Suprapubic skin (tissue), 4 donors: ENCODE measurements around the gene MAP6. TPM values are rescaled to one million over a fixed set of nuclear protein-coding genes. Genes with fewer than 3 reads are reported as not detected.

Experiments used
- DNase-seq, 2 donors: peaks; one replicate each; pipeline ENCODE4 v3.0.0-alpha.2; 2019; ENCODE audit warnings: low spot score in 2 of 2
- H3K27ac ChIP-seq: fragments of 200-600 bp; sonication (generic); one replicate; pipeline ENCODE4 v1.5.1; 2019
- H3K27me3 ChIP-seq: fragments of 200-600 bp; sonication (generic); one replicate; pipeline ENCODE4 v1.5.1; 2019
- H3K36me3 ChIP-seq: fragments of 200-600 bp; sonication (generic); one replicate; pipeline ENCODE4 v1.5.1; 2019
- H3K4me1 ChIP-seq: fragments of 200-600 bp; sonication (generic); one replicate; pipeline ENCODE4 v1.5.1; 2019
- H3K4me3 ChIP-seq: fragments of 200-600 bp; sonication (generic); one replicate; pipeline ENCODE4 v1.5.1; 2019; ENCODE audit warnings: mild to moderate bottlenecking
- H3K9me3 ChIP-seq: fragments of 200-600 bp; sonication (generic); one replicate; pipeline ENCODE4 v1.5.1; 2019
- EP300 ChIP-seq: sonication (generic); formaldehyde crosslinking; IDR thresholded peaks from one replicate; pipeline ENCODE4 v1.6.1; 2017; ENCODE audit warnings: antibody characterized with exemption
- POLR2A ChIP-seq, 2 donors: fragments of 450-650 bp; IDR thresholded peaks; one replicate each; pipeline ENCODE4 v1.6.1; 2017; ENCODE audit warnings: antibody characterized with exemption in 2 of 2, mild to moderate bottlenecking in 2 of 2, moderate library complexity in 2 of 2
- POLR2AphosphoS5 ChIP-seq, 3 donors: sonication (generic); formaldehyde crosslinking; IDR thresholded peaks; one replicate each; pipeline ENCODE4 v1.6.1; 2017; ENCODE audit warnings: antibody characterized with exemption in 3 of 3
- WGBS: methylation state at CpG from one replicate; pipeline ENCODE4 v1.1.5; 2018; 5-methylcytosine and 5-hydroxymethylcytosine counted together
- total RNA-seq, 4 donors: library from RNA; depleted of rRNA; stranded (reverse); fragments of >200 nt; gene quantifications; one replicate each; pipeline ENCODE4 v1.1.0, GENCODE V29; 2016
- TF ChIP-seq, protein P1 (sequence below), 2 donors: fragments of 200-600 bp in 1 of 2; fragments of 450-650 bp in 1 of 2; sonication (generic) in 1 of 2; IDR thresholded peaks; one replicate each; pipeline ENCODE4 v1.5.1; 2016 to 2019; ENCODE audit warnings: antibody characterized with exemption in 2 of 2, mild to moderate bottlenecking in 1 of 2, moderate library complexity in 1 of 2

Gene MAP6
- total RNA-seq, 4 donors from 2014 or later: 2.7 to 11.0 (median 4.6) TPM

DNA sequence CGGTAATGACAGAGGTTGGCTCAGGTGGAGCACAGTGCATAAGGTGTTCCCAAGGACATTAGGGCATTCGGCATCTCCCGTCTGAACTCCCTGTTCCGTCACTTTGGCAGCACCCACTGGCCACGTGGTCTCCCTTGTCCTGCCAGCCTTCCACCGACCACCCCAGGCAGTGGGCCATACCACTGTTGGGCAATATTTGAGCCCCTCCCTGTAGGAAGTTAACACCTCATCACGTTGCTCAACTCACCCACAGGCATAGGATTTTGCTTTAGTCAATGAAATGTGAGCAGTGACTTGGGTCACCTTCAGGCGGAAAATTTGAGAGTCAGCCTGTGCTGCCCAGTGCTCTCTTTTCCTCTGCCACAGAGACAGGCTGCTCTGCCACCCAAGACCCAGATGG, 62.7 kb downstream of the MAP6 start:
- no peaks in the 10 kb centered on the region for H3K9me3 ChIP-seq
- no peaks in the 10 kb centered on the region for H3K27me3 ChIP-seq
- TF ChIP-seq, protein P1, sequence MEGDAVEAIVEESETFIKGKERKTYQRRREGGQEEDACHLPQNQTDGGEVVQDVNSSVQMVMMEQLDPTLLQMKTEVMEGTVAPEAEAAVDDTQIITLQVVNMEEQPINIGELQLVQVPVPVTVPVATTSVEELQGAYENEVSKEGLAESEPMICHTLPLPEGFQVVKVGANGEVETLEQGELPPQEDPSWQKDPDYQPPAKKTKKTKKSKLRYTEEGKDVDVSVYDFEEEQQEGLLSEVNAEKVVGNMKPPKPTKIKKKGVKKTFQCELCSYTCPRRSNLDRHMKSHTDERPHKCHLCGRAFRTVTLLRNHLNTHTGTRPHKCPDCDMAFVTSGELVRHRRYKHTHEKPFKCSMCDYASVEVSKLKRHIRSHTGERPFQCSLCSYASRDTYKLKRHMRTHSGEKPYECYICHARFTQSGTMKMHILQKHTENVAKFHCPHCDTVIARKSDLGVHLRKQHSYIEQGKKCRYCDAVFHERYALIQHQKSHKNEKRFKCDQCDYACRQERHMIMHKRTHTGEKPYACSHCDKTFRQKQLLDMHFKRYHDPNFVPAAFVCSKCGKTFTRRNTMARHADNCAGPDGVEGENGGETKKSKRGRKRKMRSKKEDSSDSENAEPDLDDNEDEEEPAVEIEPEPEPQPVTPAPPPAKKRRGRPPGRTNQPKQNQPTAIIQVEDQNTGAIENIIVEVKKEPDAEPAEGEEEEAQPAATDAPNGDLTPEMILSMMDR (IDR thresholded peaks at IDR 0.05): no peak
- TF ChIP-seq POLR2AphosphoS5 (IDR thresholded peaks at IDR 0.05): peak in 1 of 3 donors; percentile 68
- H3K4me1 ChIP-seq: peaks cover 4% of the 10 kb centered on the region
- H3K27ac ChIP-seq: no peak overlapping the region
- no peak overlapping the region for H3K4me3 ChIP-seq
- 84% methylated on average over 8 of the region's 8 CpGs for WGBS
- no peak for DNase-seq
- no peaks in the 10 kb centered on the region for H3K36me3 ChIP-seq

DNA sequence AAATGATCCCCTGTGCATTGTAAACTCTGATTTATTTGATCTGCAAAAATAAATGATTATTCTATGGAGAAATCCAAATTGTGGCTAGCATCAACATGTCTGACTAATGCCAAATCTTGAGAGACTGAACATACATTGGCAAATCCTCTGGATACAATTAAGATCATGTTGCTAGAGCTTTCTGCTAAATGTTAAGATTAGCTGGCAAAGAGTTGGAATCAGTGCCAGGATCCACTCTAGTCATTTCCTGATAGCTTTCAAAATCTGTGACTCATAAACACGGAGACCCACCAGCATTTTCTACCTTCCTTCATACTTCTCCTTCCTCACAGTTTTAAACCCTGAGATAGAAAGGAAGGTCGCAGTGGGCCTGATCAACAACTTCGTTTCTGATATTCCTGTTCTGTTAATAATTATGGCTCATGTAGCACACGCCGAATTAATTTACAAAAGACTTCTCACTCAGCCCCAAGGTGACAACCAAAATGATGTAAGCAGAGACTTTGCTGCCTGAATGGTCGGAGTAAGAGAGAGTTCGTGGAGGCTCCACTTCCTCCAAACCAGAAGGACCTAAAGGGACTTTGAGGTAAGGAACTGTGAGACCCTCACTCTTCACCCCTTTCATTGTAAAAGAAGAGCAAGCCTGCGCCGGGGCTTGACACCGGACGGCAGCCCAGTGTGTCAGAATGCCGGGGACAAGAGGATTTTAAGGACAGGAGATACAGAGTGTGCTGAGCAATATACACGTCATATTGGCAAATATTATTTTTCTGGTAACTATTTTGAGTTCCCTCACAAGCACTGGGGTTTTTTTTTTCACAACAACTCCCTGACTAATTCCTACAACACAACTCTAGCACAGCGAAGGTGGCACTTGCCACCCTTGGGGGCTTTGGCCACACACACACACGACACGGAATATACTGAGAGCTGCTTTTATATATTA, 64.8 kb downstream of the MAP6 start:
- Histone ChIP-seq H3K4me1 (peaks cover 4% of the 10 kb centered on the region), H3K4me3 (no peak overlapping the region), H3K27me3 (no peaks in the 10 kb centered on the region), H3K9me3 (no peaks in the 10 kb centered on the region), H3K27ac (no peak overlapping the region), H3K36me3 (no peaks in the 10 kb centered on the region)
- WGBS: 76% methylated on average over 16 of the region's 16 CpGs
- no peak for TF ChIP-seq EP300
- no peak for TF ChIP-seq POLR2A (IDR thresholded peaks at IDR 0.05)
- TF ChIP-seq, protein P1 (IDR thresholded peaks at IDR 0.05): no peak
- no peak for TF ChIP-seq POLR2AphosphoS5 (IDR thresholded peaks at IDR 0.05)
- no peak for DNase-seq

DNA sequence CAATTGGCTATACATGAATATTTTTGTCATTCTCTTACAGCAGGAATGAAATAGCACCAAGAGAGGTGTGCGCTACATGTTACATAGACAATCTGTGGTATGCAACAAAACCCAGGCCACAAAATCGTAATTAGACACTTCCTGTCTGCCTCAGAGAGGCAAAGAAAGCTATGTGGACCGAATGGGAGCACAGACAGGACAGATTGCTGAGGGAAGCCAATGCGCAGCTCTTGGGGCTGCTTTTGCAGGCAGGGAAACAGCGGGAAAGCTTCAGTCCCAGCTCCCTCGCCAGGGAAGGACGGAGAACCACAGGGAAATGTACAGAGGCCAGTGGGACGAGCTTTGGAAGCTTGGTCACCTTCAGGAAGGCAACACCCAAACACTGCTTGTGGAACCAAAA, 65.9 kb downstream of the MAP6 start:
- no peak overlapping the region for H3K4me3 ChIP-seq
- TF ChIP-seq POLR2AphosphoS5 (IDR thresholded peaks at IDR 0.05): no peak
- no peak for TF ChIP-seq POLR2A (IDR thresholded peaks at IDR 0.05)
- no peak for TF ChIP-seq EP300
- TF ChIP-seq, protein P1 (IDR thresholded peaks at IDR 0.05): no peak
- WGBS: 82% methylated on average over 8 of the region's 8 CpGs
- H3K27ac ChIP-seq: no peak overlapping the region
- peaks cover 4% of the 10 kb centered on the region for H3K4me1 ChIP-seq
- no peak for DNase-seq
- no peaks in the 10 kb centered on the region for H3K27me3 ChIP-seq
- H3K36me3 ChIP-seq: no peaks in the 10 kb centered on the region
- no peaks in the 10 kb centered on the region for H3K9me3 ChIP-seq

DNA sequence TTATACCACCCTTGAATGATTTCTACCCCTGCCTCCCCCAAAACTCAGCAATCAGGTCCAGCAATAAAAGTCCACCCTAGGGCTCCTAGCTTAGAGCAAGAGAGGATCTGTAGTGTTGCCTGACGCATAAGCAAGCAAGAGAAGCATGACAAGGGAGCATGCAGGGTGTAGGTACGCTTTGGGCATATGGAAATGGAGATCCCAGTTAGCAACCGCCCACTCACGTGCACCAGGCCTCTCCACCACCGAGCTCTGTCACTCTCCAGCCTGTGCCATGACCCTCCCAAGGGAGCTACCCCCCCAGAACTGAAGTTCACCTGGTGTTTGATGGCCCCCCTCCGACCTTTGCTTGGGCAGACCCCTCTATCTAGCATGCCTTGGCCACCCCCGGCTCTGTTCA, 67.3 kb downstream of the MAP6 start:
- DNase-seq: no peak
- Histone ChIP-seq H3K27me3 (no peaks in the 10 kb centered on the region), H3K9me3 (no peaks in the 10 kb centered on the region), H3K4me3 (no peak overlapping the region), H3K27ac (no peak overlapping the region), H3K4me1 (peaks cover 4% of the 10 kb centered on the region), H3K36me3 (no peaks in the 10 kb centered on the region)
- WGBS: 93% methylated on average over 7 of the region's 7 CpGs
- TF ChIP-seq, protein P1 (IDR thresholded peaks at IDR 0.05): no peak
- no peak for TF ChIP-seq POLR2AphosphoS5 (IDR thresholded peaks at IDR 0.05)
- TF ChIP-seq POLR2A (IDR thresholded peaks at IDR 0.05): no peak
- TF ChIP-seq EP300: no peak

DNA sequence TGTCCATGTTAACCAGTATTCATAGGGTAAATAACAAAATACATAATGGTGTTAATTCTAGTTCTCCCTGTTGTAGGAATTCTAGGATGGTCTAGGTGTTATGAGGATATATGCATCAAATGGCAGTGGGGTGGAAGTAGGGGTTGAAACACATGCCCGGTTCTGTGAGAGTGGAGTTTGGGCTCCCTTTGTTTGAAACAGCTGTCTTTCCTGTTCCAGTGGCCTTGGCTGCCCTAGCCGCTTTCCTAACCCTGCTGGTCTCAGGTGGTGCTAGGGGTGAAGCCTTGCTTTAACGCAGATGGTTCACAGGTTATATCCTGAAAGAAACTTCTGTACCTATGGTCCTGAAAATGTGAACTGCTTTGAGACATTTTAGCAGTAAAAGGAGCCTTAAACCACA, 68.5 kb downstream of the MAP6 start:
- H3K27ac ChIP-seq: no peak overlapping the region
- H3K9me3 ChIP-seq: no peaks in the 10 kb centered on the region
- H3K4me3 ChIP-seq: no peak overlapping the region
- H3K4me1 ChIP-seq: peaks cover 4% of the 10 kb centered on the region
- H3K36me3 ChIP-seq: no peaks in the 10 kb centered on the region
- no peak for DNase-seq
- WGBS: 82% methylated on average over 3 of the region's 3 CpGs
- no peaks in the 10 kb centered on the region for H3K27me3 ChIP-seq
- no peak for TF ChIP-seq EP300
- no peak for TF ChIP-seq POLR2AphosphoS5 (IDR thresholded peaks at IDR 0.05)
- TF ChIP-seq, protein P1 (IDR thresholded peaks at IDR 0.05): no peak
- TF ChIP-seq POLR2A (IDR thresholded peaks at IDR 0.05): no peak
